GM12878 (cell line): Measurements from ENCODE around the gene SLC13A4. TPM values are rescaled to one million over a fixed set of nuclear protein-coding genes. Genes with fewer than 3 reads are reported as not detected.

ENCODE experiments used
- ATF2 ChIP-seq: IDR thresholded peaks from 2 replicates; pipeline ENCODE4 v1.6.1; 2012; ENCODE audit warnings: low read length, inconsistent platforms
- CREB1 ChIP-seq: IDR thresholded peaks from 2 replicates; pipeline ENCODE4 v1.6.1; 2012; ENCODE audit warnings: low read depth, mild to moderate bottlenecking, inconsistent platforms
- CREM ChIP-seq: IDR thresholded peaks from 2 replicates; pipeline ENCODE4 v1.6.1; 2014; ENCODE audit warnings: antibody characterized with exemption, low read depth
- MAX ChIP-seq: IDR thresholded peaks from 2 replicates; pipeline ENCODE4 v1.6.1; 2012; ENCODE audit warnings: low read depth, low read length, improper control_type of control experiment
- NBN ChIP-seq: fragments of 450-650 bp; IDR thresholded peaks from 2 replicates; pipeline ENCODE4 v1.6.1; 2016
- NKRF ChIP-seq: fragments of 450-650 bp; conservative IDR thresholded peaks from 2 replicates; pipeline ENCODE4 v1.6.1; 2017; ENCODE audit warnings: mild to moderate bottlenecking, moderate library complexity
- PAX8 ChIP-seq: fragments of 450-650 bp; IDR thresholded peaks from 2 replicates; pipeline ENCODE4 v1.6.1; 2017; ENCODE audit warnings: mild to moderate bottlenecking, moderate library complexity
- SMARCA5 ChIP-seq: fragments of 450-650 bp; IDR thresholded peaks from 2 replicates; pipeline ENCODE4 v1.6.1; 2017; ENCODE audit warnings: mild to moderate bottlenecking
- TAF1 ChIP-seq: IDR thresholded peaks from 2 replicates; pipeline ENCODE4 v1.6.1; 2011; ENCODE audit warnings: mild to moderate bottlenecking, low read depth, low read length, borderline replicate concordance
- USF1 ChIP-seq: IDR thresholded peaks from 2 replicates; pipeline ENCODE4 v1.6.1; 2011; ENCODE audit warnings: borderline replicate concordance, low read depth, mild to moderate bottlenecking, moderate library complexity, mixed read lengths, low read length; ENCODE audit not compliant: insufficient read depth; ENCODE audit errors: extremely low read length
- YY1 ChIP-seq: IDR thresholded peaks from 2 replicates; pipeline ENCODE4 v1.6.1; 2011; ENCODE audit warnings: low read depth, mild to moderate bottlenecking, low read length
- ZBTB40 ChIP-seq: fragments of 450-650 bp; IDR thresholded peaks from 2 replicates; pipeline ENCODE4 v1.6.1; 2016; ENCODE audit warnings: mild to moderate bottlenecking, moderate library complexity, borderline replicate concordance
- ZNF274 ChIP-seq: IDR thresholded peaks from one replicate; pipeline ENCODE4 v1.8.0; 2011; ENCODE audit not compliant: insufficient read length, insufficient read depth
- ZSCAN29 ChIP-seq: fragments of 450-650 bp; IDR thresholded peaks from 2 replicates; pipeline ENCODE4 v1.6.1; 2017; ENCODE audit warnings: mild to moderate bottlenecking, moderate library complexity
- polyA plus RNA-seq, 11 experiments: library from polyadenylated mRNA; depleted of rRNA in 4 of 11; unstranded in 6 of 11; stranded (reverse) in 5 of 11; fragments of >200 nt; fragmentation: Nextera tagmentation in 4 of 11; fragmentation: Illumina TruSeq in 1 of 11; extraction: Ambion mirVana in 4 of 11; extraction: Trizol in 1 of 11; gene quantifications; 1 replicate in 1 of 11; 2 replicates in 10 of 11; pipeline versions ENCODE4 v1.2.1 to v1.2.3, GENCODE V29; 2011 to 2016; ENCODE audit warnings: inconsistent platforms in 2 of 11, missing spikeins in 2 of 11, low read depth in 1 of 11
- total RNA-seq, 4 experiments: library from RNA; depleted of rRNA in 3 of 4; stranded (reverse); fragments of >200 nt in 3 of 4; fragmentation: Illumina TruSeq in 1 of 4; extraction: Trizol in 1 of 4; gene quantifications; 2 replicates each; pipeline versions ENCODE4 v1.2.1 to v1.2.3, GENCODE V29; 2013 to 2021
- TF ChIP-seq, protein P1 (sequence below): fragments of 450-650 bp; IDR thresholded peaks from 2 replicates; pipeline ENCODE4 v1.6.1; 2017; ENCODE audit warnings: mild to moderate bottlenecking, moderate library complexity
- TF ChIP-seq, protein P2 (sequence below): IDR thresholded peaks from 2 replicates; pipeline ENCODE4 v1.6.1; 2011; ENCODE audit warnings: low read depth, mild to moderate bottlenecking, low read length, moderate library complexity, borderline replicate concordance; ENCODE audit errors: extremely low read depth

SLC13A4 gene
- total and polyA plus RNA-seq, 10 of the 15 experiments (the other 5 are each of a cell fraction or from before 2014, with no cell fraction given), result 0.14 to 0.23 (median 0.20) TPM; not detected in 7

DNA sequence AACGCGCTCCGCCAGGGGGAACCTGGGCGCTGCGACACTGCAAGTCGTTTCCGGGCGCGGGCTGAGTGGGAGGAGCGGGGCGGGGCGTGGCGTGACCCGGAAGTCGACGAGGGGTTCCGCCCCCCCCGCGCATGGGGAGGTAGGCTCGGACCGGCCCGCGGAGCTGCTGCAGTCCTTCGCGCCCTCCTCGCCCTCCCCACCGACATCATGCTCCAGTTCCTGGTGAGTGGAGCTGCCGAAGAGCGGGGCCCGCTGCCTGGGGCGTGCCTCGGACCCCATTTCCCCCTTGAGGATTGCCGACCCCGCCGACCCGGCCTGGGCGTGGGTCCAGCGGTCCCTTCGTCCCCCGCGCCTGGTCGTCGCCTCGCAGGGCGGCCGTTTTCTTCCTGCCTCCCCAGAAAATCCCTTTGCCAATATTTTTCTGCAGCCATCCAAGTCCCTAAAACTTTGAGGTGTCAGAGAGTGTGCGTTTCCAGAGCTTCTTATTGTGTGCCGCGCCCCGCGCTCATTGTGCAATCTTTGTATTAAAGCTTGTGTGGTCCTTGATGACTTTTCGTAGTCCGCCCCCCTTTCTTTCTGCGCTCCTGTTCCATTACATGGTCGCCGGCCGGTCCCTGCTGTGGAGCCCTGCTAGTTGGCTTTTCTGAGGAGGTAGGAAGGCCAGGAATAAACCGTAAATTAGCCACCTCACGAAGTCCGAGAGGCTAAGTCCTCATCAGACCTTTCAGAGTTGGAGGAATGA is 65.4 kb downstream of the SLC13A4 start, which contains the start of gene STMP1 (continued):
- TF ChIP-seq YY1, result peak; percentile 77
- TF ChIP-seq SMARCA5, result no peak; the same call in none of the 2 replicates
- no peak for TF ChIP-seq PAX8
- TF ChIP-seq ZSCAN29, result no peak
- no peak for TF ChIP-seq ATF2
- no peak for TF ChIP-seq ZNF274
- TF ChIP-seq ZBTB40, result peak; percentile 92
- TF ChIP-seq, protein P1, sequence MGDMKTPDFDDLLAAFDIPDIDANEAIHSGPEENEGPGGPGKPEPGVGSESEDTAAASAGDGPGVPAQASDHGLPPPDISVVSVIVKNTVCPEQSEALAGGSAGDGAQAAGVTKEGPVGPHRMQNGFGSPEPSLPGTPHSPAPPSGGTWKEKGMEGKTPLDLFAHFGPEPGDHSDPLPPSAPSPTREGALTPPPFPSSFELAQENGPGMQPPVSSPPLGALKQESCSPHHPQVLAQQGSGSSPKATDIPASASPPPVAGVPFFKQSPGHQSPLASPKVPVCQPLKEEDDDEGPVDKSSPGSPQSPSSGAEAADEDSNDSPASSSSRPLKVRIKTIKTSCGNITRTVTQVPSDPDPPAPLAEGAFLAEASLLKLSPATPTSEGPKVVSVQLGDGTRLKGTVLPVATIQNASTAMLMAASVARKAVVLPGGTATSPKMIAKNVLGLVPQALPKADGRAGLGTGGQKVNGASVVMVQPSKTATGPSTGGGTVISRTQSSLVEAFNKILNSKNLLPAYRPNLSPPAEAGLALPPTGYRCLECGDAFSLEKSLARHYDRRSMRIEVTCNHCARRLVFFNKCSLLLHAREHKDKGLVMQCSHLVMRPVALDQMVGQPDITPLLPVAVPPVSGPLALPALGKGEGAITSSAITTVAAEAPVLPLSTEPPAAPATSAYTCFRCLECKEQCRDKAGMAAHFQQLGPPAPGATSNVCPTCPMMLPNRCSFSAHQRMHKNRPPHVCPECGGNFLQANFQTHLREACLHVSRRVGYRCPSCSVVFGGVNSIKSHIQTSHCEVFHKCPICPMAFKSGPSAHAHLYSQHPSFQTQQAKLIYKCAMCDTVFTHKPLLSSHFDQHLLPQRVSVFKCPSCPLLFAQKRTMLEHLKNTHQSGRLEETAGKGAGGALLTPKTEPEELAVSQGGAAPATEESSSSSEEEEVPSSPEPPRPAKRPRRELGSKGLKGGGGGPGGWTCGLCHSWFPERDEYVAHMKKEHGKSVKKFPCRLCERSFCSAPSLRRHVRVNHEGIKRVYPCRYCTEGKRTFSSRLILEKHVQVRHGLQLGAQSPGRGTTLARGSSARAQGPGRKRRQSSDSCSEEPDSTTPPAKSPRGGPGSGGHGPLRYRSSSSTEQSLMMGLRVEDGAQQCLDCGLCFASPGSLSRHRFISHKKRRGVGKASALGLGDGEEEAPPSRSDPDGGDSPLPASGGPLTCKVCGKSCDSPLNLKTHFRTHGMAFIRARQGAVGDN, result no peak; the same call in 1 of the 2 replicates
- peak; percentile 84; the same call in 1 of the 2 replicates for TF ChIP-seq TAF1
- TF ChIP-seq, protein P2, sequence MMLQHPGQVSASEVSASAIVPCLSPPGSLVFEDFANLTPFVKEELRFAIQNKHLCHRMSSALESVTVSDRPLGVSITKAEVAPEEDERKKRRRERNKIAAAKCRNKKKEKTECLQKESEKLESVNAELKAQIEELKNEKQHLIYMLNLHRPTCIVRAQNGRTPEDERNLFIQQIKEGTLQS, result no peak
- TF ChIP-seq MAX, result peak; percentile 31; the same call in 1 of the 2 replicates
- no peak for TF ChIP-seq USF1
- peak; percentile 72; the same call in 1 of the 2 replicates for TF ChIP-seq CREM
- TF ChIP-seq NKRF, result peak; percentile 46; the same call in 1 of the 2 replicates
- no peak for TF ChIP-seq NBN
- peak; percentile 84 for TF ChIP-seq CREB1
